GM19463 (cell line): ENCODE data around the gene FAM20C.
"Not testable (repeated sequence)": the region's sequence is repeated elsewhere in the genome, so short reads cannot be mapped to it uniquely, and the experiment has no call there.

ENCODE experiments used
- ATAC-seq: cut with Tn5 transposase; IDR thresholded peaks from one replicate; pipeline ENCODE4 v1.9.1; 2021; ENCODE audit warnings: mild to moderate bottlenecking, moderate library complexity; ENCODE audit not compliant: unreplicated experiment

FAM20C gene

DNA sequence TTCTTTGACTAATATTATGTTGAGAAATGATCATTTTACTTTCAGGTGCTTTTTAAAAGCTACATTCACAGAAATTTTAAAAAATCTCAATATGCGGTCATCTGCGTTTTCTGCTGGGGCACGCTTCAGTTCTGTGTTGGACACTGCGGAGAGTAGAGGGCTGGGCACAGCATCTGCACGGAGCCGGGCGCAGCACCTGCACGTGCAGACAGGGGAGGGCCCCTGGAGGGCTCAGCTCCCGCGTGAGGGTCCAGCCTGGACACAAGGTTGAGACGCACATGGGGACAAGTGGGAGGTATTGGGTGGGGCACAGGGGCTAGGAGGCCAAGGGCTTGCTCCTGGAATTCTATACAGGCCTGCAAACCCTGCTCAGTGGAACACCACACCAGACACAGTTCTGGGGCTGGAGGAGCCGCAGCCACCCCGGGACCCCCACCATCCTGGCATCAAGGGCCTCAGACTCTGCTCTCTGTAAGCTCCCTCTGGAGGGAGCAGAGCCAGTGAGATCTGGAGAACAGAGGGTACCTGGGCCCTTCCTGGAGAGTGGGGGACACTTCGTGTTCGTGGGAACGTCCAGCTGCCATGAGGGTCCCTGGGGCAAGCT, 20.4 kb upstream of the FAM20C start:
- no peak for ATAC-seq

DNA sequence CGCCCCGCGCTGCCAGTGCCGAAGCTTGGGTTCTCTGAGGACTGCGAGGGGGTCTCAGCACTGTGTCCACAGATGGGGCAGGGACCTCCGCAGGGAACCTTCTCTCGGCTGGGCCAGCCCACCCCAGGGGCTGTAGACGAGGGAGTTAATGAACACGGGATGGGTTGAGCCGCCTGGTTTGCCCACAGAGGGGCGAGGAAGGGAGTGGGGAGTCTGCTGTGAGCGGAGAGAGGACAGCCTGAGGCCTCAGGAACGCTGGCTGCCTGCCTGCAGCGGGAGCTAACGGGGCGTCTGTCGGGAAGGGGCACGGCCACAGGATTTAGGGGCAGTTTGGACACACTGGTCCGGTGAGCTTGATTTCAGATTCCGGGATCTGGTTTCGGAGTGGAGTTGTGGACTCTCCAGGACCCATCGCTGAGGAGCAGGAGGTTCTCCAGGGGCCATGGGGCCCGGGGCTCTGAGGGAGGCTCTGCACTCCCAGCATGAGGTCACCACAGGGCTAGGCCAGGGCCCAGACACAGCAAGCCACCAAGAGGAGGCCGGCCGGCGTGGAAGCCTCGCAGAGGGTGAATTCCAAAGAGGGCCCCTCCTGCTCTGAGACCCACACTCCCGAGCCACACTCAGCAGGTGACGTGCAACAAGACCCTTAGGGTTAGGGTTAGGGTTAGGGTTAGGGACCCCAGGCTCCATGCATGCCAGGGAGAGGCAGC, 19.0 kb upstream of the FAM20C start:
- ATAC-seq, result no peak

DNA sequence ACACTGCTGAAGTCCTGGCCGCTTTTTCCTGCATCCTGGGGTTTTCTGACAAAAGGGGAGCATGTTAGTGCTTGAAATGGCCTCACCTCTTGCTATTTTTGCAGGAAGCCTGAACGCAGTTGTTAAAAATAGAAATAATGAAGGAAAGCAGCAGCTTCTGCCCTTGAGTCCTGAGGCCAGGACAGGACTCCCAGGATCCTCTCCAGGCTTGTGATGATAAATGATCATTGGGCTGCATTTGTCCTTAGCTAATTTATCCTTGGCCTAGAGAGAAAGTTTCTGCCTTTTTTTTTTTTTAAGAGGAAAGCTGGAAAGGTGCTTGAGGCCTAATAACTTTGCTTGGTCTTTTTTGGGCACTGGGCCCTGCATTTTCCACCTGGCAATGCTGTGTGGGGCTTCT, 17.7 kb upstream of the FAM20C start:
- ATAC-seq, result no peak

DNA sequence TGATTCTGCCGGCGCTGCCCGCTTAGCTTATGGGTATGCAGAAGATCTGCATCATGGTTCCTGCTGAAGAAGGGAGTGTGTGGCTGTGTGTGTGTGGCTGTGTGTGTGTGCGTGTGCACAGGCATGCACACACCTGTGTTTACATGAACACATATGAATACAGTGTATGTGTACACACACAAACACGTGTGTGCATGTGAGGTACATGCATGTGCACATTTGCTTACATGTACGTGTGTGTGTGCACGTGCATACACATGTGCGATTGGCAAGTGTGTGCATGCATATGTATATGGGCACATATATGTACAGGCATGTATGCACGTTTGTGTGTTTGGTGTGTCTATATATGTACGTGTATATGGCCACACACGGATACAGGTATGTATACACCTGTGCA, 16.4 kb upstream of the FAM20C start:
- no peak for ATAC-seq

DNA sequence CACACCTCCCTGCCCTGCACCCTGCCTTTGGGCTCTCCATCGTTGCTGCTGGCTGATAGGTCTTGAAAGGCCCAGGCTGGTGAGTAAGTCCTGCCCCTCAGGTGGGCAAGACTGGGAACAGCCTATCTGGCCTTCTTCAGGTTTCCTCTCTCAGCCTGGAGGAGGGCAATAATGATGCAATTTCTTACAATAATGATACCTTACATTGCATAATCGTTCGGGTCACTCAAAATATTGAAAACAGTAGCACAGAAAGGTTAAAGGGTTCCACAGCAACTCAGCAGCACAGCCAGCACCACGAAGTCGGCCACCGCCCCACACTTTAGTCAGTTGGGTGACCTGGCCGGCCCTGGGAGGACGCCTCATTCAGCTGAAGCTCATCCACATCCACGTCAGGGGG, 16.0 kb upstream of the FAM20C start:
- no peak for ATAC-seq

DNA sequence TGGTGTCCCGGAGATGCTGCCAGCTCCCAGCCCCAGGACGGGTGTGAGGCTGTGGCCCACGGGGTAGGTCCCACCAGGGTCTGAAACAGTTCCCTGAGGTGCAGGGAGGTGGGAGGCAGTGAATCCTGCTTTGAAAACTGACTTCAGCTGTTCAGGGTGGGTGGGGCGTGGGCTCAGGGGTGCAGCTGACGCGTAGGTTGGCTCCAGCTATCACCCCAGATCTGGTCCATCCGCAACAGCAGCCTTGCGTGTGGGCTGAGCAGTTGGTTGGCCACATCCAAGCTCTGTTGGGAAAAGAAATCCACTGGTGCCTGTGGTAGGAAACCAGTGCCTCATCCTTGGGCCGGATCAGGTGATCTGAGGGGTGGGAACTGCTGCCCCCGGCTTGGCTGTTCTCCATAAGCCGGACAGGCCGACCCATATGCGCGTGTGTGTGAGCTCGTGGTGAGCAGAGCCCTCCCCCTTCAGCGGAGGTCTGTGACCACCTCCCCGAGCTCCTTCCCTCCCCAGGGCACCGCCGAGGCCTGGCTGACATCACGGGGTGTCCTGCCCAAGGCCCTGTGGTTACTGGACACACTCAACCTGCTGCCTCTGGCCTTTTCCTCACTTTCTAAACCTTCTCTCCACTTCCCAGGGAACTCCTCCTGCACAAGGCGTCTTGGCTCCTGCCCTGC, 15.4 kb upstream of the FAM20C start:
- no peak for ATAC-seq

DNA sequence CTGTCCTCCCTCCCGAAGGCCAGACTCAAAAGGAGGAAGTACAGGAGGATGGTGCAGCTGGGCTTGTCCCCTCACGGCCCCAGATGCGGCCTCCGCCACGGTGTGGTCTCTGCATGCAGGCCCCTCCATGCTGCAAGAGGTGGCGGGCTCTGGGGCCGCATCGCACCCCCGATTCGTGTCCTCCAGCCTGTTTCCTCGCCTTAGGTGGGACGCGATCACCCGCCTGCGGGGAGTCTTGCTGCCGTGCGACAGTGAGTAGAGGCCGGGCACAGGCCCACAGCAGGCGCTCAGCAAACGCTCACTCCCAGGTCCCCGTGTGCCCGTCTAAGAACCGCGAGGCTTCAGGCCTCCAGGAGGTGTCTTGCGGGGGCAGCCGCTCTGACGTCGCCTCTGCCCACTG, 13.9 kb upstream of the FAM20C start:
- no peak for ATAC-seq

DNA sequence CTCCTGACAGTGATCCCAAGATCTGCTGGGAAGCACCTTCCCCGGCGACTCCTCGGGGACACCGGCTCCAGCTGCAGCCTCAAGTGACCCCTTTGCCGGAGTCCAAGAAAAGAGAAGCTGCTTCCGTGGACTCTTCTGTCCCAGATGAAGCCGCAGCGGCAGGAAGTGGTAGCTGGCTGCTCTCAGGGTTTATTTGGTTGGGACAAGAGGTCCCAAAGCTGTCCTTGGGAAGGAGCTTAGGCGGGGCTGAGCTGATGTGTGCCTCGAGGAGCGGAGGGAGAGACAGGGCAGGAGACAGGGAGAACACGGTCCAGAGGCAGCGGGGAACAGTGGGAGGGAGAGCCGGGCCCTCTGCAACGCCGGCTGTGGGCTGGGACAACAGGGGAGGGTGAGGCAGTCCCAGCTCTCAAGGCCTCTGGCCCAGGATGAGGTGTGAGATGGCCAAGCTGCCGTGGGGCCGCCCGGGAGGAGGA, 13.1 kb upstream of the FAM20C start:
- ATAC-seq, result no peak

DNA sequence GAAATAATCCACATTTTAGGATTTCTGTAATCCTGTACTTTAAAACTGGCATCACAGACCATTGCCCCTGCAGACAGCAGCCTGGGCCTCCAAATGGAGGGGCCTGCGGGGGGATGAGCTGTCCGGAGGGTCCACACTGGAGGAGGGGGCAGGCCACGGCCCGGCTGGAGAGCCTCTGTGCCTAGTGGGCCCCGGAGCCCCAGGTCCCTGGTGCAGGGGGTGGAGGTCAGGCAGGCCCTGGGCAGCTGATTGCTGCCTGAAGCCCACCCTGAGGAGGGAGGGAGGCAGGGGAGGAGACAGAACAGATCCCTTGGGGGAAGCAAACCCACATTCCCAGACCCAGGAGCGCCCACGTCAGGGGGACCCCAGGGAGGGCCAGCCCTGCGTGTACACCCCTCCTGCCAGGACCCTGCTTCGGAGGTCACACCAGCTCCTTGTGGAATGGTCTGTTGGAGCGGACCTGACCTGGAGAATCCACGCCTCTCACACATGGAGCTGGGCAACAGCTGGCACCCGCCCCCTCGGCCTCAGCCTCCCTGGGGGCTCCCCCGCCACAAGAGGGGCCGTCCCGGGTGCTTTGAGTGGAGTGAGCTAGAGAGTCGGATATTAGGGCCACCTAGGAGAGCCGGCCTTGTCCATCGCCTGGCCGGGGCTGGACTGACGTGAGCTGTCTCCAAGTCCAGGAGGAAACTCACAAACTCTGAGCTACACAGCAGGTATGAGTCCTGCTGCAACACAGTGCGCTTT, 12.2 kb upstream of the FAM20C start:
- ATAC-seq, result no peak

DNA sequence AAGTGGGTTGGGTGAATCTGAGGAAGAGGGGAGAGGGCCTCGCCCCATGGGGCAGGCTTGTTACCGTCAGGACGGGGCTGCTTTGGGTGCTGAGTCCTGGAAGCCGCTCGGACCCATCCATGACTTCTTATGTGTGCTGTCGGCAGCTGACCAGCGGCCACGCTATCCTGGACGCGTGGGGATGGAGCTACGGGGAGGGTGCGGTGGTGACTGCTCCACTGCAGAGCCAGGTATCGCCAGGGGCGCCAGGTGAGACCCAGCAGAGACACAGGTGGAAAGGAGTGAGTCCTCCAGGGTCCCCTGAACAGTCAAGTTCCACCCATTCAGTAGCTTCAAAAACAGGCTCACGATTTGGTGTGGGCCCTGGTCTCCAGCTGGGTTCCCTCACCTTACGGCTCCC, 10.6 kb upstream of the FAM20C start:
- no peak for ATAC-seq

DNA sequence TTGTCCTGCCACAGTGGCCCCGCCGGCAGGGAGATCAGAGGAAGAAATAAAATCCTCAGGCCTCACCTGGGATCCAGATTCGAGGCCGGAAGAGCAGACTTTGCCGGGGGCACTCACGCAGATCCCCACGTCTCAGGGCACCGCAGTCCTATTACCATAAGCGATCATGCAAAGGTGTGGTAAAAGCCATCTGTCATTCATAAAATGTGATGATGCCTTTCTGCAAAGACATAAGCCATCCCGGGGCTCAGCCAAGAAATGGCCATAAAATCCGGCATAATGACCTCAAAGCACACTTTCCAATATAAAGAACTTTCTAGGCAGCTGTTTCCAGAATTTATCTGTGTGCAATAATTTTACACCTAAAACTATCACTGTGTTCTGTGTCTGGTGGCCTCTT, 9.9 kb upstream of the FAM20C start:
- not testable (repeated sequence) for ATAC-seq

DNA sequence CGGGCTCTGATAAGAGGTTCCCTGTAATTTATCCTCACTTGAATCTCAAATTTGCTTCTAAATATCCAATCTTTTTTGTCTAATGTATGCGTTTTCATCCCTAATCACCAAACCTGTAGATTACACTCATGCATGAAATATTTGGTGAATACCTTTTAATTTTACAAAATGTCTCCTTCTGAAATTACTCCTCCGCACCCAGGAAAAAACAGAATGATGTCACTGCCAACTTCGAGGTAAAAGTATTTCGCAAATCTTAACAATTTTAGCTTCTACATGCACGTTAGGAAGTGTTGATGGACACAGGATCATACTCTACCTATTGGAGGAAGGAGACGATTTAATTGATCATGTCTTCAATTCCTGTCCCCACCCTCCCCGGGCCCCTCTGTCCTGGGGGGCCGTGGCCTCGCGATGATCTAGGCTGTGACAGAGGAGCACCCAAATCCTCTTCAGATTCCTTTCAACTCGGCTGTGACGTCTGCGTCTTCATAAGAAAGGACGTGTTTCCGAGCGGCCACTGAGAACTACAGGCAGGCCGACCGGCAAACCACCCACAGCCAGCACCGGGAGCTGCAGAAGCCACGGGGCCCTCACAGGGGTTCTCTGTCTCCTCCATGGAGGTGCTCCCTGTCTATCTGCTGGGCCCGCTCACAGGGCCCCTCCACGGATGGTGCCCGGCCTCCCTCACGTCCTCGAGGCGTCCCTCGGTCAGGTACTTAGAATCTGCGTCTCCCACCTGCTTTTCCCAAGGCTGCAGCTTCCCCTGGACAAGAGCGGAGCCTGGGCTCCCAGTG, 8.7 kb upstream of the FAM20C start:
- ATAC-seq, result no peak

DNA sequence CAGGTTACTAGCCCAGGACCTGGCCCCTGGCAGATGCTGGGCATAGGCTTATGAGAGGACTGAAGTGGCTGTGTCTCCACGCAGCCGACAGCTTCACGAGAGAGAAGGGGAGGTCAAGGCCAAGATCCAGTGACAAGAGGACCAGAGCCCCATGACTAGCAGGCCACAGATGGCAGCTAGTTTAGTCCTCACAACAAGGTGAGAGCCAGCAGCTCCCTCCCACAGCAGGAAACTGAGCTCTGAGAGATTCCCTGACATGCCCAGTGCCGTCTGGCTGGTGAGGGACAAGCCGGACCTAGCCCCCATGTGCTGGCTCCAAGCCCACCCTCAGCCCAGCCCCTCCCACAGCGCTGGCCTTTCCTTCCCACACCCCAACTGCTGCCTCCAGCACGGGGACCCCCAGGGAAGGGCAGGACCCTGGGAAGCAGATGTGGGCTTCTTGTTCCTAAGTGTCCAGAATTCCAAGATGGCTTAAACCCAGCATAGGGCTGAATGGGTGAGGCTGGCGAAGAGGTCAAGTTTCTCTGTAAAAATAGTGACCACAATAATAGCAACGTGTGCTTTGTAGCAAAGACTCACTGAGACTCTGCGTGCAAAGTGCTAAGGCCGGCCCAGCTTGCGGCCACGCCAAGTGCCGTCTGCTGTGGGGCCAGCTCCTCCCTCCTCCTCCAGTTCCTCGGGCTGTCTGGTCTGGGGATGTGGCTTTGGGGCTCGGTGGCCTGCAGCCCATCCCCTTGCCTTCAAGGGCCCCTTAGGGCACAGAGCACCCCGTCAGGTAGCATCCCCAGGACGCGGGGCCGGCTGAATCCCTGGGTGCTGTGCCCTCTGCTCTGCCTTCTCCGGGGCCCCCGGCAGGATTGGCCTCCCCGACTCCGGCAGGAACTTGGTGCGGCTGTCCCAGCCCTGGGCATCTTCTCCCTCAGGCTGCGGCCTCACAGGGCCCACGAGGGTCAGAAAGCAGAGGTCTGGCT, 7.8 kb upstream of the FAM20C start:
- ATAC-seq, result no peak

DNA sequence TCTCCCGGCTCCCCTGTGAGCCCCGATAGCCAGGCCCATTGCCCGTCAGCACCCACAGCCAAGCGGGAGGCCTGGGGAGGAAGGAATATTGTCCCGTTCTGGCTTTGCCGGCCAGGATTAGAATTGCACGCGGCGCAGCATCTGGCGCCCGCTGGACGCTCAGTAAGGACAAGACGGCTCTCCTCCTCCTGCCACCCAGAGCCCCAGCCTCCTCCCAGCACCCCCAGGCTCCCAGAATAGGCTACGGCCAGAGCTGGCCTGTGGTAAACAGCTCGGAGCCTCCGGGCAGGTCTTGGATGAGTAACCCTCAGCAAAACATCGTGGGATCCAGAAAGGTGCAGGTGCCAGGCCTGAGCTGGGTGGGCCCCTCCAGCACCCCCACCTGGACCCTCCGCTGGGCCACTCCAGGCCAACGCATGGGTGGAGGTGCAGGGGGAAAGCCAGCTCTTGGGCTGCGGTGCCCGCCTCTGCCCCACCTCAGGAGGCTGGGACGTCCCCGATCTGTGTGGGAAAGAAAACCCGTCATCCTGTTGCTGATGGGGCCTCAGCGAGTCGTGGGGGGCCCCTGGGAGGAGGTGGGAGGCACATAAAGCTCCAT, 5.8 kb upstream of the FAM20C start:
- ATAC-seq, result no peak

DNA sequence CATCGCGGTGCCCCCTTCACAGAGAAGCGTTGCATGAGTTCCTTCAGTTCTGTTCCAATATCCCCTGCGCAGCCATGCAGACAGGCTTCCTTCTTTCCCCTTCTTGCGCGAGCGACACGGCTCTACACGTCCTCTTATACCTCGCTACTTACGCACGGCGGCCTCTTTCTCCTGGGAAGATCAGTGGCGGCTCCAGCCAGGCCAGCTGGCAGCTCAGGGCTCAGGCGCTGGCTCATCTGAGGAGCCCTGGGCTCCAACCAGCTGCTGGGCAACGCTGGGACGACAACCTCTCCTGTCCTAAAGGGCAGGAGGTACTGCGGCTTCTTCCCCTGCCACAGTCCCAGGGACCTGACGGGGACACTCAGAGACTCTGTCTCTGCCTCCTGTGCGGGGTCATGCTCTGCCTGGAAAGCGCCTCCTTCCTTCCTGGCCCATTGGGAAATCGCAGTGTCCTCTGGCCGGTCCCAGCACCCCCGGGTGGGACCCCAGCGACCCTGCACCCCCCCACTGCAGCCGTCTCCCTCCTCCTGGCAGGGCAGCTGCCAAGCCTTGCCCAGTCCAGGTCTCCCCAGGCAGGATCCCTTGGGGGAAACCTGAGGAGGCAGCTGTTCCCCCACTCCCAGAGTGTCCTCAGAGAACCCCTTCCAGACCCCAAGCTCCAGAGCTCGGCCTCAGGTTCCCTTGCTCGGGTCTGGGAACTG, 5.0 kb upstream of the FAM20C start:
- no peak for ATAC-seq

DNA sequence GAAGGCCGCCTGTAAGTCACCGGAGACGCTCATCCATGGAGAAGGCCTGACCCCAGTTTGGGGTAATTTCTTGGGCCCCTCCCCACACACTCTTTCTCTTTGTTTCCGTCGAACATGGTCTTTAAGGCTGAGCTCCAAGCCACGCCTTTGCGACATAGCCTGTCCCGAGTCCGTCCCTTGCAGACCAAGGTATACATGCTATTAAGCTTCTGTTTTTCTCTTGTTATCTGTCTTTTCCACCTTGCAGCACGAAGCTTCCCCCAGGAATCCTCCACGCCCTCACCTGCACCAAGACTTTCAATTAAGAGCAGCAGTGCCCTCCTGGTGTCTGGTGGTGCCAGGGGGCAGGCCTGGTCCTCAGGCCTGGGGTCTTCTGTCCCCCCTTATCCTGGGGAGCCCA, 4.2 kb upstream of the FAM20C start:
- ATAC-seq, result no peak

DNA sequence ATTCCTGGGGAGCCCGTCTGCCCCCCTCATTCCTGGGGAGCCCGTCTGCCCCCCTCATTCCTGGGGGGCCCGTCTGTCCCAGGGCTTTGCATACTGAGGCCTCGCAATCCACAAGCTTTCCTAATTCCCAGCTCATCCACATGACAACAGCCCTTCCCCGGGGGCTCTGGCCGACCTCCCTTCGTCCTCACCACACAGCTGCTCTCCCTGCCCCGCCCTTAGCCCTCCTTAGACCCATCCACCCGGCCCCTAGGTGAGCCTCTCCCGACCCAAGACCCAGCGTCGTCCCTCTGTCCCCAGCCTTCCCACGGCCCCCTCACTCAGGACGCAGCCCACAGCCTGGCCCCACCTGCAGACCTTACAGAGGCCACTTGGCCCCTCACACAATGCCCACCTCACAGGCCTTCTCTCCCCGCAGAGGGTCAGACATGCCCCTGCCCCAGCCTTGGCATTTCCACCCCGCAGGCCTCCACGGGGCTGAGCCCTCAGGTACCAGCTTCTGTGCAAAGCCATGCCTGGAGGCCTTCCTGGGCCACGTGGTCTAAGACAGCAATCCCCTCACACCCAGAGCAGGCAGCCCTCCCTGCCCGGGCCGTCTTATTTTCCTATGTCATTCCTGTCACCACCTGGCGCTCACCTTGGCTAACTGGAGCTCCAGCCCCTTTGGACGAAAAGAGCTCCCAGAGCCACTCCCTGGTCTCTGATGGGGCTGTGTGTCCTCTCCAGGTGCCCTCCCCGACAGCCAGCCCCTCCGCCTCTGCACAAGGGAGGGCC, 3.5 kb upstream of the FAM20C start:
- ATAC-seq, result no peak

DNA sequence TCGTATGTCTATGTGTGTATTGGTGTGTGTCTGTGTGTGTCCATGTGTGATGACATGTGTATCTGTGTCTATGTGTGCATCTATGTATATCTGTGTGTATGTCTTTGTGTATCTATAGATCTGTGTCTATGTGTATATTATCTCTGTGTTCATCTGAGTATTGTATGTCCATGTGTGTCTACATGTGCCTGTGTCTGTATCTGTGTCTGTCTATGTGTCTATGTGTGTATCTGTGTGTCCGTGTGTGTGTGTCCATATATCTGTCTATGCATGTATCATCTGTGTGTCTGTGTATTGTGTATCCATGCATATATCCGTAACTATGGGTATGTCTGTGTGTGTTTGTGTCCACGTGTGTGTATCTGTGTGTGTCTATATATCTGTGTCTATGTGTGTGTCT, 2.7 kb upstream of the FAM20C start:
- ATAC-seq, result no peak
